ENCODE results near the gene CPN1. TPM values are rescaled to one million over a fixed set of nuclear protein-coding genes. Genes with fewer than 3 reads are reported as not detected.
"Not testable (repeated sequence)": the region's sequence is repeated elsewhere in the genome, so short reads cannot be mapped to it uniquely, and the experiment has no call there.

The CPN1 gene
- polyA plus RNA-seq = not detected

DNA sequence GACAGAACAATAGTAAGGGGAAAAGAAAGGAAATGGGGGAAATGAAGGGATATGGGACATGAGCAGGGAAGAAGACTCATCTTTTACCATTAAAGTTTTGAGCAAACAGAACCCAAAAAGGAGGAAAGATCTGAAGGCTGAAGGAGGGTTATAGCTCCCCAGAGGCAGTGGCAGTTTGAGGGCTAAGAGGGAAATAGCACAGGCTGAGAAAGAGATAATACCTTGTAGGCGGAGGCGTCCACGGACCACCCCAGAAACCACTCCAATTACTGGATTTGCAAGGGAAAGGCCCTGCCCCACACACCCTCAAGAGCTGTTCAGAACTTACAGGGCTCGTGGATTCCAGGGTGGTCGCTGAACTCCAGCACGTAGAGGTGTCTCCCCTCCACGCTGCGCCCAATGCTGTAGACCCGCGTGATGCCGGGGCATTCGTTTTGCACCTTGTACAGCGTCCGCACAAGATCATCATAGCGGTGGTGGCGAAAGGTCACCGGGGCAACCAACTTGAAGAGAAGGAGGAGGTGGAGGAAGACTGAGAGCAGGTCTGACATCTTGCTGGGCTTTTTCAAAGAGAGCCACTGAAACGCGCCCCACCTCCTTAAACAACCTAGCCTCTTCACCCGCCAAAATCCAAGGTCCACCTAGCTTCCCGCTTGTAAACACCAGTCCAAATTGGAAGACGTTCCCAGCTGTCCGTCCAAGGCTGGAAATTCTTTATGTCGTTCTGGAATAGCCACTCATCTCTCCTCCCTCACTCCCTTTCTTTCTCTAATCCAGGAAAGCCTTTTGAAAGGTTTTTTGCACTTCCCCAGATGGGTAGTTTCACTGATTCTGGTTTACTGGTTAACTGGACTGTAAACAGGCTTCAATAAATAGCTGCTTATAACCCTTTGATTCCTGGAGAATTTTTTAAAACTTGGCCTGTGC lies at the start of gene CPN1:
TSS of gene CPN1 (minus strand) at position 795 of the 927 bp plus-strand sequence. CDS start at position 551, 244 bp downstream.
- H3K27ac ChIP-seq (ENCODE audit: low read depth, low read length) = no peak within 1 kb of the TSS
- 31 to 88% (median 77%) methylated on average over 23 to 24 of the region's 24 CpGs for WGBS, 3 donors

DNA sequence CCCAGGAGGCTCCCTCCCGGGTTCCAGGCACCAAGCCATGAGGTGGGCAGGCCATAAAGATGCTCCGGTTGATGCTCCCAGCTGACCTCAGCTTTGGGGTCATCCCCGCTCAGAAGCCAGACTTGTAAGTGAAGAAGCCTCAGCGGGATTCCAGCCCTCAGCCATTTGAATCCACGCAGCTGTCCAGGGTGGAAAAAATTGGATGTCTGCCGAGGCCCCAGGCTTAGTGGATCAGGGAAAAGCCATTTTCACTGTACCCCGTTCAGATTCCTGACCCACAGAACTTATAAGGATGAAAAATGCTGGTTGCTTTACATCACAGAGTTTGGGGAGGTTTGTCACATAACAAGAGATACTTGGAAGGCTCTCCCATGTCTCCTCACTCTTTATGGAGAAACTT lies 49.2 kb upstream of the CPN1 start:
- WGBS, 3 donors = 64 to 70% (median 65%) methylated on average over 7 of the region's 7 CpGs
- H3K27ac ChIP-seq (ENCODE audit: low read depth, low read length) = no peak overlapping the region

DNA sequence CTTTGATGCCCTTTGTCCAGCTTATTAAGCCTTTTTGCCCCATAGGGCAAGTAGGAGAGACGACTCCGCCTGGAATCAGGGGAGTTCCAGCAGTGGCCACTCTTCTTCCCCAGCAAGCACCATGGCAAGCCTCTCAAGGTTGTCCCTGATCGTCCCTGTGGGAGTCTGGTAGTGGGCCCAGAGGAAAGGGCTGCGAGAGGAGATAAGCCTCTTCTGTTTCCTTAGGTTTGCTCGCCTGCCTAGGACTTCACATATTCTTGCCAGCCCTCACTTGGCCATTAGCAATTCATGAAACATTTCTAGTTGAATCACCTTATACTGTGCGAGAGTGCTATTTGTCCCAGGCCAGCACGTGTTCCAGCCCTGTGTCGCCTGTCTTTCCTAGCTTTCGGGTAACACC lies 47.8 kb upstream of the CPN1 start:
- 57 to 76% (median 60%) methylated on average over 9 of the region's 9 CpGs for WGBS, 3 donors
- no peak overlapping the region for H3K27ac ChIP-seq (ENCODE audit: low read depth, low read length)

DNA sequence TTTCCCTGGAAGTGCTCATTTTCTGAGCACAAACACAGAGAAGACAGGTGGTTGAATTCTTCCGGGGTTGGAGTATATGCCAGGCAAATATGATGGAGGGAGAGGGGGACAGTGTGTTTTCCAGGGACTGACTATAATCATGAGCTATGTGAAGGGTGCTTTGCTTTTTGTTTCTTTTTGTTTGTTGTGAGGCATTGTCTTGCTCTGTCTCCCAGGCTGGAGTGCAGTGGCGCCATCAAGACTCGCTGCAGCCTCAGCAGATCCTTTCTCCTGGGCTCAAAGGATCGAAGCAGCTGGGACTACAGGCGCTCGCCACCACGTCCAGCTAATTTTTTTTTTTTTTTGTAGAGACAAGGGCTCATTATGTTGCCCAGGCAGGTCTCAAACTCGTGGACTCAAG lies 47.3 kb upstream of the CPN1 start:
- no peak overlapping the region for H3K27ac ChIP-seq (ENCODE audit: low read depth, low read length)
- WGBS, 3 donors = 68 to 76% (median 72%) methylated on average over 8 of the region's 8 CpGs

DNA sequence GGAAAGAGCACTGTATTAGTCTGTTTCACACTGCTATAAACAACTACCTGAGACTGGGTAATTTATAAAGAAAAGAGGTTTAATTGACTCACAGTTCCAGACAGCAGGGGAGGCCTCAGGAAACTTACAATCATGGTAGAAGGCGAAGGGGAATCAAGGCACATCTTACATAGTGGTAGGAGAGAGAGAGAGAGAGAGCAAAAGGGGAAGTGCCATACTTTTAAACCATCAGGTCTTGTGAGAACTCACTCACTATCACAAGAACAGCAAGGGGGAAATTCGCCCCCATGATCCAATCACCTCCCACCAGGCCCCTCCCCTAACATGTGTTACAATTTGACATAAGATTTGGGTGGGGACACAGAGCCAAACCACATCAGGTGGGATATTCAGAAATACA lies 43.7 kb upstream of the CPN1 start:
- WGBS, 3 donors = 76 to 93% (median 83%) methylated on average over 2 of the region's 2 CpGs

DNA sequence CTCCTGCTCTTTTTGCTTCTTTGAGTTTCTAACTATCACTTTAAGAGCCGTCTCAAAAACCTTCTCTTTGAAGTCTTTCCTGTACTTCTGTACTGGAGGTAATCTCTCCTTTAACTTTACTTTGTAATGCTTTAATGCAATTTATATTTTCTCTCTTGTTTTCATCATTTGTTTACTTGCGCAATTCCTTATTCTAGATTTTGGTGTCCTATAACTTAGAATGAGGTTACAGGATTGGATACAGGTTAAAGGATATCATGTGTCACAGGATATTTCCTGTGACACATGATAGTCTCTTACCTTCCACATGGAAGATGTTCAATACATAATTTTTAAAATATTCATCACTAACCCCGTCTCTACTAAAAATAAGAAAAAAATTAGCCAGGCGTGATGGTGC lies 42.4 kb upstream of the CPN1 start:
- WGBS, 3 donors = 77 to 86% (median 85%) methylated on average over 4 of the region's 4 CpGs
- H3K27ac ChIP-seq (ENCODE audit: low read depth, low read length) = no peak overlapping the region

More for the DNA sequence above, 43.7 kb upstream of the CPN1 start:
- not testable (repeated sequence) for H3K27ac ChIP-seq (ENCODE audit: low read depth, low read length)

DNA sequence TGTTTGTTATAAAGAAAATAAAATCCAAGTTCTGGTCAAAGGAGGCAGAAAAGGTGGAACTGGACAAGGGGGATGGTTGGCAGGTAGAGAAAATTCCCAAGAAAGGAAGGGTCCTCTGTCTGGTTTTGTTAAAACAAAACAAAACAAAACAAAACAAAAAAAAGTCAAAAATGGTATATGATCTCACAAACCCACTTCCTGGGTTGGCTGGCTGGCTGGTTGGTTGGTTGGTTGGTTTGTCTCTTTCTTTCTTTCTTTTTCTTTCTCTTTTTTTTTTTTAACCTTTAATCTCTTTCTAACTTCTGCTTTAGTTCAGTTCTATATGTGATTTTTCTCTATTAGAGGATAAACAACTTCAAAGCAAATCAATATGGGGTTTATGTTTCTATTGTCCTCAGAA lies 41.1 kb upstream of the CPN1 start:
- no peak overlapping the region for H3K27ac ChIP-seq (ENCODE audit: low read depth, low read length)

DNA sequence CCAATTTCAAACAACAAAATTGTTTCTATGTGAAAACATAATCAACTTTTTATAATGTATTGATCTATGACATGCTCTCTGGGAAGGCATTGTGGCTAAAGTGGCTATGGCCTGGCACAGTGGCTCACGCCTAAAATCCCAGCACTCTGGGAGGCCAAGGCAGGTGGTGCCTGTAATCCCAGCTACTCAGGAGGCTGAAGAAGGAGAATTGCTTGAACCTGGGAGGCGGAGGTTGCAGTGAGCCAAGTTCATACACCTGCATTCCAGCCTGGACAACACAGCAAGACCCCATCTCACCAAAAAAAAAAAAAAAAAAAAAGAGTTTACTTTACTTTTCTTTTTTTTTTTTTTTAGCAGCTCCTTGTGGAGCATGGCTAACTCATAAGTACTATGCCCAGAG lies 38.9 kb upstream of the CPN1 start:
- 80 to 95% (median 93%) methylated on average over 2 of the region's 2 CpGs for WGBS, 3 donors
- no peak overlapping the region for H3K27ac ChIP-seq (ENCODE audit: low read depth, low read length)

DNA sequence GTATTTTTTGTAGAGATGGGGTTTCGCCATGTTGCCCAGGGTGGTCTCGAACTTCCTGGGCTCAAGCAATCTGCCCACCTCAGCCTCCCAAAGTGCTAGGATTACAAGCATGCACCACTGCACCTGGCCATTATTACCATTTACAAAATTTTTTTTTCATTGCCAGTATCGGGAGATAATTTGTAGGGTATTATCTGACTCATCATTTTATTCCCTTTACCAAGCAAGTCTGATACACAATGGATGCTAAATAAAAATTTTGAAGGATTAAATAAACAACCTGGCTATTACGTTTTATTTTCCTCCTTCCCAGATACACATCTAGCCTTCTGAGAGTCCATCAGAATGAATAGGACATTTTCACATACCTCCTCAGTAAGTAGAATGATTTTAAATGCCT lies 38.1 kb upstream of the CPN1 start:
- WGBS, 3 donors = 85 to 91% (median 86%) methylated on average over 4 of the region's 4 CpGs
- no peak overlapping the region for H3K27ac ChIP-seq (ENCODE audit: low read depth, low read length)

DNA sequence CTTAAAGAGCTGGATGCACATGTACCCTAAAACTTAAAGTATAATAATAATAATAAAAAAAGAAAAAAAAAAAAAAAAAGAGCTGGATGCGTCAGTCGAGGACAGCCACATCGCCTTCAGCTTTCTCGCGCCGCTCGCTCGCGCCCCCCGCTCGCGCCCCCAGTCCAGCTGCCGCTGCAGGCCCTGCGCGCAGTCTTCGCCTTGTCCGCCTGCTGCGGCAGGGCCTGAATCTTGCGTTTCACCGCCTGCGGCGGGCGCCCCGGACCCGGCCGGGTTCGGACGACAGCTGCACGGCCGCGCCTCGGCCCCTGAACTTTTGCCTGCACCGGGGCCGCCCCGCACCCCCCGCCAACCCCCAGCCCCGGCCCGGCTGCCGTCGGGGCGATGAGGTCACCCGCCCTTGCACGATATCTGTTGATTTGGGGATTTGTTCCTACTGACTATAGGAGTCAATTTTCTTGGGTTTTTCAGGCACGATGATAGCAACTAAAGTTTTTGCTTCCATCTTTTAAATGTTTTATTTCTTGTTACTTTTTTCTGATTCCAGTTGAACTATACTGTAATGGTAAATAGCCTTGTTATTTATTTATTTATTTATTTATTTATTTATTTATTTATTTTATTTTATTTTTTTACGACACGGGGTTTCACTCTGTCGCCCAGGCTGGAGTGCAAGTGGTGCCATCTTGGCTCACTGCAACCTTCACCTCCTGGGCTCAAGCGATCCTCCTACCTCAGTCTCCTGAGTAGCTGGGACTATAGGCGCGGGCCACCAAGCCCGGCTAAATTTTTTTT lies 33.5 kb upstream of the CPN1 start:
- no peak overlapping the region for H3K27ac ChIP-seq (ENCODE audit: low read depth, low read length)
- WGBS, 3 donors = 21 to 28% (median 24%) methylated on average over 51 of the region's 51 CpGs

DNA sequence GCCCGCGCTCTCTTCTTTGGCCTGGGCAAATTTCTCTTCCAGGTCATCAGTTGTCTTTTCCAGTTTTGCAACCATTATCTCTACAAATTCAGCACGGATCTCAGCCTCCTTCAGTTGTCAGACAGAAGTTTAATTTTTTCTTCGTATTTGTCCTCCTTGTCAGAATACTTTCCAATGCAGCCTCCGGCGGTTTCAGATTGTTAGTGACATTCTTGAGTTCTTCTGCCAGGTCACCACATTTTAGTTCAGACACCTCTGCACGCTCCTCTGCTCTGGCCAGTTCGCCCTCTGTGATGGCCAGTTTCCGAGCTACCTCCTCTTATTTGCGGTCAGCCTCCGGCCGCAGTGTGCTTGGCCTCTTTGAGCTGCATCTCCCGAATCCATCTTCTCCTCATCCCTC lies 32.8 kb upstream of the CPN1 start:
- no peak overlapping the region for H3K27ac ChIP-seq (ENCODE audit: low read depth, low read length)
- 92 to 96% (median 95%) methylated on average over 13 of the region's 13 CpGs for WGBS, 3 donors

DNA sequence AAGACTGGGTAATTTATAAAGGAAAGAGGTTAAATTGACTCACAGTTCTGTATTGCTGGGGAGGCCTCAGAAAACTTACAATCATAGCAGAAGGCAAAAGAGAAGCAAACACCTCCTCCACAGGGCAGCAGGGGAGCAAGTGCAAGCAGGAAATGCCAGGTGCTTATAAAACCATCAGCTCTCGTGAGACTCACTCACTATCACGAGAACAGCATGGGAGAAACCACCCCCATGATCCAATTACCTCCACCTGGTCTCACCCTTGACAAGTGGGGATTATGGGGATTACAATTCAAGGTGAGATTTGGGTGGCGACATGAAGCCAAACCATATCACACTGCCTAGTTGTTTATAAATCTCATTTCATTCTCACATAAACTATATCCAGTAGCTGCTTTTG lies 28.0 kb upstream of the CPN1 start:
- no peak overlapping the region for H3K27ac ChIP-seq (ENCODE audit: low read depth, low read length)
- whole genome bisulfite sequencing, 3 donors = 32 to 51% (median 43%) methylated on average over 3 of the region's 3 CpGs

DNA sequence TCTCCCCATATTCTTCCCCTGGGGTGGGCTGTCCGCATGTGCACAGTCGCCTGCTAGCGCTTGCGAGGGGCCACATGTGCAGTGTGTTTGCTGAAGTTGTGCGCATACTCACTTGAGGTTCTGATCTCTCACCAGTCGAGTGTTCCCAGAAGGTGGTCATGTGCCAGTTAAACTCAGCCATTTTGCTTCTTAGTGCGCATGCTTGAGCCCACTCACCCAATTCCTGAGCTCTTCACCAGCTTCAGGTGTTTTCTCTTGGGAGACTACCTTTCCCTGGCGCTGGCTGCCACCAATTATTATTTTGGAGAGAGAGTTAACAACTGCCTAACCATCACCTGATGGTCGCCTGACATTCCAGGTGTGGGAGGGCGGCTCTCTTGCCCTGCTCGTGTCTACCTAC lies 25.2 kb upstream of the CPN1 start:
- WGBS, 3 donors = 77 to 84% (median 80%) methylated on average over 11 of the region's 11 CpGs
- H3K27ac ChIP-seq (ENCODE audit: low read depth, low read length) = no peak overlapping the region

DNA sequence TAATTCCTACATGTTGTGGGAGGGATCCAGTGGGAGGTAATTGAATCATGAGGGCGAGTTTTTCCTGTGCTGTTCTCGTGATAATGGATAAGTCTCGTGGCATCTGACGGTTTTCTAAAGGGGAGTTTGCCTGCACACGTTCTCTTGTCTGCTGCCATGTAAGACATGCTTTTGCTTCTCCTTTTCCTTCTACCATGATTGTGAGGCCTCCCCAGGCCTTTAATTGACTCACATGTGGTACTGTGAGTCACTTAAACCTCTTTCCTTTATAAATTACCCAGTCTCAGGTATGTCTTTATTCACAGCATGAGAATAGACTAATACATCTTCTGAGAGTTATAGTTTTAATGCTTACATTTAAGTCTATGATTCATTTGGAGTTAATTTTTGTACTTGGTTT lies 22.6 kb upstream of the CPN1 start:
- 80 to 83% (median 81%) methylated on average over 5 of the region's 5 CpGs for WGBS, 3 donors
- no peak overlapping the region for H3K27ac ChIP-seq (ENCODE audit: low read depth, low read length)

DNA sequence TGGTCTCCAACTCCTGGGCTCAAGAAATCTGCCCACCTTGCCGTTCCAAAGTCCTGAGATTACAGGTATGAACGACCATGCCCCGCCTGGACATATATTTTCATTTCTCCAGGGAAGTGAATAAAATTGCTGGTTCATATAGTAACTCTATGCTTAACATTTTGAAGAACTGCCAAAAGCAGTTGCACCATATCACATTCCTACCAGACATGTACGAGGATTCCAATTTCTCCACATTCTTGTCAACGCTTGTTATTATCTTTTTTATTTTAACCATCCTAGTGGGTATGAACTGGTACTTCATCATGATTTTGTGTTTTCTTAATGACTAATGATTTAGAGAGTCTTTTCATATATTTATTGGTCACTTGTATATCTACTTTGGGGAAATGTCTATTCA lies 21.9 kb upstream of the CPN1 start:
- WGBS, 3 donors = 68 to 72% (median 72%) methylated on average over 5 of the region's 5 CpGs
- no peak overlapping the region for H3K27ac ChIP-seq (ENCODE audit: low read depth, low read length)

DNA sequence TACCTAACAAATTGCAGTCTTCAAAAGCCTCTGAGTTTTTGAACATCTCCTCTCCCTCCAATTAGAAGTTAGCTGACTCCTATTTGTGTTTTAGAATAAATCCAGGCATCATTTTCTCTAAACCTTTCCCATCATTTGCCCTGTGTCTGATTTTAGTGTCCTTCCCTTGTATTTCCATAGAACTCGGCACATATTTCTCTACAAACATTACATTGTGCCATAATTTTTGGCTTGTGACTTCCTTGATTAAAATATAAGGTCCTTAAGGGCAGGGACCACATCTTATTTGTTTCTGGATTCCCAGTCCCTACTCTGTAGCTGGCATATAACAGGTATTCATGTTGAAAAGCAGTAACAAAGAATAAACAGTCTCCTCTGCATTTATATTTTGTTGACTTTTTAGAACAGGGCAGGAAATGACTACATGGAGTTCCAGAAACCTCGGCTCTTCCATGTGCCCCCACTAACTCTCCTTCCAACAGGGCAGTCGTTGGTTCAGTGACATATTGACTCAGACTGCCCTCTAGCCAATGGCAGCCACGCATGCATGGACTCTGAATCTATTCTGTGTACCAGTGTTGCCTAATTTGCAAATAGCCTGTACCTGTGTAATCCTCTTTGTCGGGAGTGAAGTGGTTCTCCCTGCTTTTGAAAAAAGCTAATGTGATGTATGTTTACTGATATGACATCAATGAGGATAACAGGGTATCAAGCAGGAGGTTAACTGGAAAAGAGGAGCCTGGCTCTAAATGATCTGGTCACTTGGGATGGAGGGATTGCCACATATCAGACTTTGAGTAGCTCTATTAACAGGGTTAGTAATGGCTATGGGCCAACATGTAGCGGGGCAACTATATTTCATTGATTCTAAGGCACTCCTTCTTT lies 19.8 kb upstream of the CPN1 start:
- 41 to 70% (median 57%) methylated on average over 6 of the region's 6 CpGs for WGBS, 3 donors
- H3K27ac ChIP-seq (ENCODE audit: low read depth, low read length) = no peak overlapping the region

DNA sequence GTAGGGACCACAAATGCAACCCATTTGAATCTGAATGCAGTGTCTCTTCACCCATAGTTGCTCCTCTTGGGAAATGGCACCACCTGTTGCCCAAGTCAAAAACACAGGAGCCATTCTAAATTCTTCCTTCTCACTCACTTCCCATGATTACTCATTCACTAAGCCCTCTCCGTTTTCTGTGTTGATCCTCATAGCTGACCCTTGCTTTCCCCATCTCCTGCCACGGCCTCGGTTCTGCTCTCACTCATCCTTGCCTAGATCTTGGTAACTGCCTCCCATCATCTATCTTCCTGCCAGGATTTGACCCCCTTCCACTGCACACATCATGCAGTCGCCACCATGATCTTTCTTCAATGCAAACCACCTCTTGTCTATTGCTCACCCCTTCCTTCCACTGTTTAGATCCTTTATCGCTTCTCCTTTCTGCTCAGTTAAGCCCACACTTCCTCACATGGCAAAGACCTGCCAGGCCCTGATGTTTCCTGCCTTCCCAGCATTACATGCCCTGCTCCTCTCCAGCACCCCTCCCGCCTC lies 19.0 kb upstream of the CPN1 start:
- H3K27ac ChIP-seq (ENCODE audit: low read depth, low read length) = no peak overlapping the region
- 31 to 47% (median 42%) methylated on average over 6 of the region's 6 CpGs for WGBS, 3 donors

DNA sequence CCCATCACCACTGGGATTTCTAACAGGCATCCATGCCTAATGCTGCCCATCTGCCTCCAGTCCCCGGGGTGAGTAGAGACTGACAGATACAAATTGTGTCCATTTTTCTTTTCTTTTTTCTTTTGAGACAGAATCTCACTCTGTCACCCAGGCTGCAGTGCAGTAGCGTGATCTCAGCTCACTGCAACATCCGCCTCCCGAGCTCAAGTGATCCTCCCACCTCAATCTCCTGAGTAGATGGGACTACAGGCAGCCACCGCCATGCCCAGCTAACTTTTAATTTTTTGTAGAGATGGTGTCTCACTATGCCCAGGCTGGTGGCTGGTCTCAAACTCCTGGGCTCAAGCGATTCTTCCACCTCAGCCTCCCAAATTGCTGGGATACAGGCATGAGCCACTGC lies 7.6 kb upstream of the CPN1 start:
- WGBS, 3 donors = 83 to 87% (median 86%) methylated on average over 6 of the region's 6 CpGs
- H3K27ac ChIP-seq (ENCODE audit: low read depth, low read length) = no peak overlapping the region

Measured in adipose tissue (tissue), 3 donors.